HG02610 (cell line): Measurements from ENCODE around the gene MCC.

ENCODE experiments used
- ATAC-seq: cut with Tn5 transposase; IDR thresholded peaks from one replicate; pipeline ENCODE4 v1.9.1; 2021; ENCODE audit warnings: mild to moderate bottlenecking, moderate library complexity; ENCODE audit not compliant: unreplicated experiment

MCC gene

DNA sequence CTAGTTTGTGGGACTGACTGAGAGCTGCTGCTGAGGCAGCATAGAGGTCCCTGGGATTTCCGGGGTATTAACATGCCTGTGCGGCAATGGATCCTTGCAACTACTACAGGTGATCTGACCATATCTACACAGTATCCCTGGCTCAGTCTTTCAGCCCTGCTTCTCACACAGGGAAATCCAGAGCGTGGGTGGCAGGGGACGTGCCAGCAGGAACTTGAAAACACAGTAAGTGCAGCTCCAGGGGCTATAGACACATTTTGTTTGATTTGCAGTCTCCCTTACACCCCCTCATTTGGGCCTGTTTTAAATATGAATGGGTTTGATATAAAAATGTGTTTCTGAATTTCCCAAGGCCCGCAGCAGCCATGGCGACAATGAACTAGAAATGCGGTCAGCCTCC lies 302.2 kb downstream of the MCC start:
- no peak for ATAC-seq

DNA sequence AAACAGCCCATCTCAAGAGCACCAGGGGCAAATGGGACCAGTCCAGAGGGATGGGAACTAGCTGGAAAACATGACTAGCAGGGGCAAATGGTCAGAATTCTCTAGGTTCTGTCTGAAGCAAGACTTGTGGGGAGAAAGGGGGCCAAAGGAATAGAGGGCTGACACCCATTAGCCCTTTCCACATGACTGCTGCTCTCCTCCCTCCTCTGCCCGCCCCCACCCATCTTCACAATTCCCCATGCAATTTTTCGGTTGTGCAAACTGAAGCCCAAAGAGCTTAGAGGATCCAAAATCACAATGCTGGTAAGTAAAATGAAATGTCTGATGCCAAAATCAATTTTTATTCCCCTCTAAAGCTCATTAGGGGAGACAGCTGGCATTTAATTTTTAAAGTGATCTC lies 304.6 kb downstream of the MCC start:
- ATAC-seq: no peak

DNA sequence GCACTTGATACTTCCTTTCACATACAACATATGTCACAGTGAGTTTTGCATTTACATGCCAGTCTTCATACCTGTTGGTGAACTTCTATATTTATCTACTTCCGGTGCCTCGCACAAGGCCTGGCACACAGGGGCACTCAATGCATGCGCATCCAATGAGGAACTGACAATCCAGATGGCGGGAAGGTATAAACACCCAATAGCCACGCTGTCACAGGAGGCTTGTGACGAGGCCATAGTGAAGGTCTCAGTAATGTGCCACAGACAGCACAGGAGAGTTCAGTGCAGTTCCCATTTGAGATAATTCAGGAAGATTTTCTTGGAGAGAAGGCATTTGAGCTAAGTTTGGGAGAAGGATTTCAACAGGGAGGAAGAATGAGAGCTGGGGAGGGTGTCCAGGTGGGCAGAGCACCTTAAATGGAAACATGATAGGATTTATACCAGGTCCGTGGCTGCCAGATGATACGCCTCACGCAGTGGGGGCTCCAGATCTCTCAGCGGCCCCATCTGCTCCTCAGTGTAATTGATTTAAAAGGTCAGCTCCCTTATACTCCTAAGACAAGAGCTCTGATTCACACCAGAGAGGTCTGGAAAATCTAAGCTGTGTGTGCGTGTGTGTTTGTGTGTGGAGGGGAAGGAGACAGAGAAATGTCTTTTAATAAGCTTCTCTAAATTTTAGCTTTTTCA lies 305.5 kb downstream of the MCC start:
- no peak for ATAC-seq

DNA sequence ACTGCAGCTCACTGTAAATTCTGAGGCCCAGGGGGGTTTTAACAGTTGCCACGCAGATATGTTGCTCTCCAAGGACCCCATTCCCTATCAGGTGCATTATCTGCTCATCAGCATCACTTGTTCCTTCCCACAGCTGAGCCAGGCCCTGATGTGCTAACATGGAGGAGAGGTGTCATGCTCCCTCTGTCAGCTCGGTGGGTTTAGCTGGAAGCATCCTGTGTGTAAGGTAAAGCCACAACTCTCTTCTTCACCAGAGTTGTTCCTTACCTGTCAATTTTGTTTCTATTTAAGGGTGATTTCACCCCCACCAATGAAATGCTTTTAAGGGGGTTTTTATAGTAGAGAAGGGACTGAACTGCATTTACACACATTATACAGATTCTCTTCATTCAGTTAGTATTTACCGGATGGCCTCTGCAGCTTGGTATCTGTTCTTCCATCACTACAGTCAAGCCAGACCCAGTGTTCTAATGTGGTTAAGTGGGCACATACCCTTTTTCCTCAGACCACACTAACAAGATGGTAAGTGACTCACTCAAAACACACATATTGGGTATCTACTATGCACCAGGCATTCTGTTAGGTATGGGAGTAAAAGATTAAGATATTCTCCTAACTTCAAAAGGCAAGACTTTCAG lies 306.3 kb downstream of the MCC start:
- ATAC-seq: no peak

DNA sequence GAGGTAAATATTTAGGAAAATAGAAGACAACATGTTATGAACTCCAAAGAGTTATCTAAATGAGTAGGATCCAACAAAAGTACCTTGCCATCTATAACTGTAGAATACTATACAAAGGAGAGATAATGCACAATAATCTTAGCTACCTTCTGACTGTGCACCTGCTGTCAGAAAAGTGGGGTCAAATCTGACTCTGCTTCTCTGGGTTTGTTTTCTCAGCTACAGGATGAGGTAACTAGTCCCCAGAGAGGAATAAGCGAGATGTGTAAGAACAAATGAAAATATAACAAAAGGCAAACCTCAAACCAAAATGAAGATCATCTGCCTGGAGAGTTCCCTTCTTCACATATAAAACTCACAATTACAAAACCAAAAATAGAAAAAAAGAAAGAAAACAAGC lies 306.8 kb downstream of the MCC start:
- ATAC-seq: no peak

DNA sequence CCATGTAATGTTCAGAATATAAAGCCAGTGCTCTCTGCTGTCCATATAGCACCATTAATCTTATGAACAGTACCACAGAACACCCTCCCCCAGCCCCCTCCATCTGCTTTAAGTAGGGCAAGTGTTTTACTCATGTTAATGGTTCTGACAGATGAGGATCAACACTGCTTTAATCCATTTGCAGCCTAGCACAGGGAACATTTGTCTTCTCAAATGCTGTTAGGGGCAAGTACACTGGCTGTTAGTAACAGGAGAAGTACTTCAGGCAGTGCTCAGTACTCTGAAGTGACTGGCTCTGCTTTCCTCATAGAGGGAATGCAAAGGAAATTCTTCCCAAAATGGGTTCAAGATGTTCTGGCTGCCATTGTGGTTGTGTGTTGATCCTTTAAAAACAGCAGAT lies 309.1 kb downstream of the MCC start:
- ATAC-seq: no peak

DNA sequence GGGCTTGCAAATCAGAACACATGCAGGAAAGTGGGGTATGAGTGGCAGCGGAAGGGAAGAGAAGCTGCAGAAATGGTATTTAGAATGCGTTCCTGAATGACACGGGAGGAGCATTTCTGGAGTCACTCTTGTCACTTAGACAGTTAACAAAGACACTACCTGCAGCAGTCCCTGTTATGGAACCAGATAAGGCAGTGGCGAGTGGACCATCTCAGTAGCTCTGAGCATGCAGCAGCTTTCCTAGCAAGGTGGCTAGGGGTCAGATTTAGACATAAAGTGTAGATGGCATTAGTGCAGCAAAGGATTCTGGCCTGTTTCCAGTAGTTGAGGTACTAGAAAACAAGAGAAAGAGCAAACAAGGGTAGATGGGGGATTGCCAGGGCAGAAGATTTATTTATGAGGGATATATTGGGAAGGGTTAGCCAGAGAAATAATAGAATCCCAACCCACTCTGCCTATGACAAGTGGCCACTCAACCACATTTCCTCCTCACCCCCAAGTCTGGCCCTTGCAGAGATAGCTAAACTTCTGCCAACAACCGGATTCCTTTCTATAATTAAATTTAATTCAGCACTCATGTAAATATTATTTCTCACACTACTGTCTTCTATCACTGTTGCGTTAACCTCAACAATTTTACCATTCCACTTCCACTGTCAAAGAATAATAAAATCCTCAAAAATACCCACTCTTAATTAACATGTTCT lies 310.0 kb downstream of the MCC start:
- ATAC-seq: no peak

DNA sequence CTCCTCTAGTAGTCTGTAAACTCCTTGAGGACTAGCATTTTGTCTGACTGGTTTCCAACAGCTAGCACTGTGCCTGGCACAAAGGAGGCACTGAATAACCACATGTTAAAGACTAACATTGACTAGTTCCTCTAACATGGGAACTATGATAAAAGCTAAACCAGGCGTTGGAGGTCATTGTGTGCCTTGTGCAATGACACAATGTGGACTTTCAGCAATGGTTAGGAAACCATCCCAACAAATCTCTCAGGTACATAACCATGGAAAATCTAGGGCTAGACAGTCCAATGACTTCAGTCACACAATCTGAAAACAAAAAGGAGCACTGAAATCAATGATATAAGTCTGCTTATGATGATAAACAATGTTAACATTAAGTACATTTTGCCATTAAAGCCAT lies 311.0 kb downstream of the MCC start:
- no peak for ATAC-seq

DNA sequence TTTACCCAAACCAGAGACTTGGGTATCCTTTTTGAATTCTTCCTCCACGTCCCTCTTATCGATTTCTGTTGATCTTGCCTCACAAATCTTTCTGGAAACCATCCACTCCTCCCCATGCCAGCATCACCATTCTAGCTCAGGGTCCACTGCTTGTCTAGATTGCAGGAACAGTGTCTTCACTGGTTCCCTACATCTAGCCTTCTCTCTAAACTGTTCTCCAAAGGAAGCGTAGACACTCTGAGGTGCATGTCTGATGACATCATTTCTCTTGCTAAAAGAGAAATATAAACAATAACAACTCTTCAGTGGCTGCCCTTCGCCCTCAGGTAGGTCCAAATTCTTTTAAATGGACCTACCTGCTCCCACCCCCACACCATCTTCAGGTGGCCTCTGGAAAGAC lies 311.5 kb downstream of the MCC start:
- no peak for ATAC-seq

DNA sequence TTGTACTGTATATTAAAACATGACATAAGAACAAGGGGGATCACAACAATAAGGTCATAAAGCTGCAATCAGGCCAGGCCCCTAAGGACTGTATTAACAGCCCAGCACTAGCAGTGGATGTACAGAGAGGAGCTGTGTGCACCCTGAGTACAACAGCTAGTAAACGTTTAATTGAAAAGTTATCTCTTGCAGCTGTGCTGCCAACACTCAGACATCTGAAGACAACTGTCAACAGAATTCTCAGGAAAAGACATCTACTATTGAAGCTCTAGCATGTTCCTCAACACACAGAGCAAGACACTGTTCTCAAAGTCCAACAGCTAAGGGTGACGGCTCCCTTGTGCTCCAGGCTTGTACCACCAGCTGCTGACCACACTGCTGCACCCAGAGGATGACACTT lies 312.1 kb downstream of the MCC start:
- ATAC-seq: no peak

DNA sequence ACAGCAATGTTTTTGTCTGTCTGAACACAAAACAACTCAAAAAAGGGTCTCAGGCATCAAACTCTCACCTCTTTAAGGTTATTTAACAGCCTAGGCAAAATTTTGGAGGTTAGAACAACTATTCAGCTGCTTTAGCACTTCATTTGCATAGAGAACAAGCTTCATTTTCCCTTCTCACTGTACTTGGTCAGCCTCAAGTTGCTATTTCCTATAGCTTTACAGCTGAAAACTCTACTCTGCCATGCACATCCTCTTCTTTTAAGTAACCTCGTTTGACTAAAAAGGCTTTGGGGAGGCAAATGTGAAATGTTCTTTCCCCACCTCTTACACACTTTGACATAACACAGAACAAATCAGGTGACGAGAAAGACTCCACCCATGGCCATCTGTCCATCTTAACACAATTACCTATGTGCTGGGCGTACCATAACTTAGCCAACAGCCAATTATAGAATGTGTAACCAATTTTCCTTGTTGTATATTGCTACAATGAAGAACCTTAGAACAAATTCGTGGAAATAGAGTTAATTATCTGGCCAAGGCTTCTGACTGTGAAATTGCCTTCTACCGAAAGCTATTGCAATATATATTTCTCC lies 315.9 kb downstream of the MCC start:
- ATAC-seq: no peak

DNA sequence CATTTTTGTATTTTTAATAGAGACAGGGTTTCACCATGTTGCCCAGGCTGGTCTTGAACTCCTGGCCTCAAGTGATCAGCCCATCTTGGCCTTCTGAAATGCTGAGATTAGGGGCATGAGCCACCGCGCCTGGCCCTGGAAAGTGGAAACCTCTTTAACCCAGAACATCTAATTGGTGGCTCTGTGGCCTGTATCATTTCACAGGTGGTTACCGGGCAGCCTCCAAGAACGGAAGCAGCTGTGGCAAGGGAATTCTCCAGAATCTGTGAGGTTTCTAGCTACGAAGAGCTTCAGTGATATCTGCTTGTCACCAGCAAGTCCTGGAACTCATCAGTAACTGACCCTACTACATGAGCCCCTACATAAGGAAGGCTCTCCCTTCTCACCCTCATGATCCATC lies 316.7 kb downstream of the MCC start:
- ATAC-seq: no peak

DNA sequence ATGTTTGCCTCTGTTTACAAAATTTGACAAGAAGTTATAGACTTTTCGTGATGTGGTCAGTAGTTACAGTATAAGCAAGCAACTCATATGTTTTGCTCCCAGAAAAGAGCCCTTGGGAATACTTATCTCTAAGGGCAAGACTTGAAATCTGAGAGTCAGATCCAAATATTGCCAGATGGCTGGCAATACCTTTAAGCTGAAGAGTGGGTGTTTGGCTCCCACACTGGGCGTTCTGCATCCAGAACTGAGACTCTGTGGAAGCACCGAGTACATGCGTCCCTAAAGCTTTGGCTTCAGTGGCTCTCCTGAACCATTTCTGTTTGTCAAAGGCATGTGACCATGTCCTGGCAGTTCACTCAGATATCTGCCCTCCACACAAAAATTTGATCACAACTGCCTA lies 317.5 kb downstream of the MCC start:
- no peak for ATAC-seq

DNA sequence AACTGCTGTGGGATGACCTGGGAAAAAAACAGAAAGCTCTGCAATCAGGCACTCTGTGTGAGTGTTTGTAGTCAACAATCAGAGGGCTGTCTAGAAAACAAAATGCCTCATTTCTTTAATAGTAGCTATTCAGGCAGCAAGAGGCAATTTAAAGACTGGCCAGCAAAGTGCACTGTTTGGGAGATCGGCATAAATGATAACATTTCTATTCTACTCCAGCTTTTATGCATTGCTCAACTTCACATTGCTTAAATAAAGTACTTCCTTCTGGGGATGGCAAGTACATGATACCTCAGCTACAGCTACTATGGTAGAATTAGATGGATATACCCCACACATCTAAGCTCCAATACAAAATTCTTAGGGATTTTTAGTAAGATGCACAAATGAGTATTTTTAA lies 318.5 kb downstream of the MCC start:
- no peak for ATAC-seq

DNA sequence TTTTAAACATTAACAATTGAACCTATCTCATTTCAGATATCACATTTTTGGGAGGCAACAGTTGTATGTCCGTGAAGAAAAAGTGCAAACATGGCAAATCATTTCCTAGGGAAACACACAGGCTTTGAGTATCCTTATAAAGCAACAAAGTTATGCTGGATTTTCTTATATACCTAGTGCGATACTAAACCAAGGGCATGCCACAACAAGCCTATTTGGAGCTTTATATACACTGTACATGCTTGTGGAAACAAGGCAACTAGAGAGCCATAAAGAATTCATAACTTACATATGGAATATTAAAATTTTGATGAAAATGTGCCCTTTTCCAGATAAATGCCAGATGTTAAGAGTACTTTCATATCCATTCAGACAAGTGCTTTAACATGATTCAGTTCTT lies 320.3 kb downstream of the MCC start:
- ATAC-seq: no peak

DNA sequence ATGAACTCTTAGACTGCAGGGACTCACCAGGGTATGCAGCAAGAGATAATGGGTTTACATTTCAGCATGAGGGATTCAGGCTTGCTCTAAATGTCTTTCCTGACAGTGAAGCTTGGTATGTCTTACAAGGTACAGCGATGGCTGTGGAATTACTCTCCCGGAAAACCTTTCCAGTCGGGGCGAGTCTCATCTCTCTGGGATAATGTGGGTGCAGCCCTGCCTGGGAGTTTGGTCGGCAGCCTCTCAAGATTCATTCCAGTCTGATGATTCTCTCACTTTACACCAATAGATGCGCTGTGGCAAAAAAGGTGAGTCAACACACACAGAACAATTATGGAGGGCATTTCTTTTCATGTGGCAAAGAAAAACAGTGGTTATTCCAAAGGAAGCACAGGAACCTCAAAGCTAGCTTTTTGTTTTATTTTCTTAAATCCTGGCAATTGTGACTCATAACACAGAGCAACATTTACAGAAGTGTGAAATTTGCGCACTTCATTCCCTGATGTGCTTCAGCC lies 321.3 kb downstream of the MCC start:
- ATAC-seq: no peak

DNA sequence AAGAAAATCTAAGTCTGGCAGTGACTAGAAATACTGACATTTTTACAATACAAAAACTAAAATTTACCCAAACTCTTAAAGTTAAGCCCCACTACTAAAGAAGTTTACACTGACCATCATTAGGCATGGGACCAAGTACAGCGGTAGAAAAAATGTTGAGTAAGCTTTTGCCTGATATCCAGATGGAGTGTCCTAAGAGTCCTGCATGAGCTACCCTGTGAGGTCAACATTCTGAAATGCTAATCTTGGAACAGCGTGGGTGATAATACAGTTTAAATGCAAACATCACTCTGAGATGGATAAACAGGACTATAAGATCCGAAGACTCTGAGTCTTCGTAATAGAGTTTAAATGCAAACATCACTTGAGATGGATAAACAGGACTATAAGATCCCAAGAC lies 322.0 kb downstream of the MCC start:
- ATAC-seq: no peak

DNA sequence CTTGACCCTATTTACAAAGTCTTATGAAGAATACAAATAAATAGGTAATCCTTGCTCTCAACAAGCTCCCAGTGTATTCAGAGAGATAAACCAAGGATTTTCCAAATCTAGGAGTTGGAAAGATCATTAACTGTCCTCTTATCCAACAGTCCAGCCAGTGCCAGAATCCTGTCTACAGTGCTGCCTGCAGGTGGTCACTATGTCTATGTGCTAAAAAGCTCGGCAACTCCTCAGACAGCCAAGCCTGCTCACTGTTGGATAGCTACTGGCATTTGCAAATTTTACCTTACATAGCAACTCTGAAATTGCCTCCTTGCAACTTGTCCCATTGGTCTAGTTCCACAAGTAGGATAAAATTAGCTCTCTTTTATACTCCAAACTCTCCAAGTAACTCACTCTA lies 324.2 kb downstream of the MCC start:
- ATAC-seq: no peak

DNA sequence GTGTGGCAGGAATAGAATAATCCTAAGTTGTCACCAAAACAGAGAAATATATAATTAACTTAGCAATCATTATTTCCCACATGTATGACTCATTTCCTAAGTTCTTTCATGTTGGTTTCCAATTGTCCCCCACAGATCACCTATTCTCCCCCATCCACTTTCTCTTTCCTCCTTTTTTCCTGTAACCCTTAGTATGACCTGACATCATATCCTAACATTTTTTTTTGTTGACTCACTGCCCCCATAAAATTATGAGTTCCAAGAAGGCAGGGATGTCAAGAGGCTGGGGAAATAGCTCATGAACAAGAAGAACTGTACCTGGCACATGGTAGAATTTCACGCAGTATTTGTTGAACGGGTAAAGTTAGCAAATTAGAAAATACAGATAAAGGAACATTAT lies 324.9 kb downstream of the MCC start:
- no peak for ATAC-seq

DNA sequence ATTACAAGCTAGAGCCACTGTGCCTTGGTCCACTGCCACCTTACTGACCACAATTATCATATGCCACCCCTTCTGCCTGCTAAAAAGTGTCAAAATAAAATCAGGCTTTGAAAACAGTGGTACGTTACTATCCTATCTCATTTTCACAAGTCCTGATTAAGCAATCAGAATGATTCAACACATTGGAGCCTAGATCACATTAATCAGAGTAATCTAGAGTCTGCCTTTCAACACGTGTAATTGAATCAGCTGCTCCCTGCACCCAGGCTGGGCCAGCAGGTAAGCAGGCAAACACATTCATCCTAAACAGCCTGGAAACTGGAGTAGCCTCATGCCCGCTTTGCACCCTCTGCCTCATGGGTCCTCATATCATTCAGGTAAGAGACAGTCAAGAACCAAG lies 325.5 kb downstream of the MCC start:
- no peak for ATAC-seq

DNA sequence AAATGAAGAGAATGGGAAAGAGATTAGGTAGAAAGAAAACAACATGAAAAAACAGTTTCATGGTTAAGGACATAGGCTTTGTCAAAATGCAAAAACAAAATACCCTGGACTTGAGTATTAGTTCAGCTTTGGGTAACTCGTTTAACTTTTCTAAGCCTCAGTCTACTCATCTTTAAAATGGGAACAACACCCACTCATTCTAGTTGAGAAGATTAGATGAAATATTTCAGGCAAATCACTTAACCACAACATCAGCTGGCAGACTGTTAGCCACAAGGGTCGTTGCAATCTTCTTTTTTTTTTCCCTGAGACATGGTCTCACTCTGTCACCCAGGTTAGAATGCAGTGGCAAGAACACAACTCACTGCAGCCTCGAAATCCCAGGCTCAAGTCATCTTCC lies 326.0 kb downstream of the MCC start:
- no peak for ATAC-seq

DNA sequence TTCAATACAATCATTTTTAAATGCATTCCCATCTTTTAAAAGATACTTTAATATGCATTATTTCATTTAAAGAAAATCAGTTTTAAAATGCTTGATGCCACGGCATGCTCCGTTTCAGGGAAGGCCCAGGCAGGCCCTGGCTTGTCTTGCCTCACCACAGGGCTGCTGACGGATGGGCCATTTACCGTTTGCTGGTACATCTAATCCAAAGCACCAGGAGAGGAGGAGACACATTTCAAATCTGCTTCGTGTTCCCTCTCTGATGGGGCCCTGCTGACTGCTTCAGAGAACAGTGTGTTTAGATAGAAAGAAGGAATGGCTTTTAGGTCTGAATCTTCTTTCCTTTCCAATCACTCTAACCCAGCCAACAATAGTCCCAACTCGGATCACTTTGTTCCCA lies 326.4 kb downstream of the MCC start:
- no peak for ATAC-seq
